ENCODE results near the gene COL21A1. TPM values are rescaled to one million over a fixed set of nuclear protein-coding genes. Genes with fewer than 3 reads are reported as not detected.
A peak's percentile ranks its signal among the peaks of the same experiment; 100 is the strongest.

COL21A1 gene
- total and polyA plus RNA-seq, 2 donors (not counting 1 experiment from before 2014, with no cell fraction given): 6.9 to 28.2 TPM

DNA sequence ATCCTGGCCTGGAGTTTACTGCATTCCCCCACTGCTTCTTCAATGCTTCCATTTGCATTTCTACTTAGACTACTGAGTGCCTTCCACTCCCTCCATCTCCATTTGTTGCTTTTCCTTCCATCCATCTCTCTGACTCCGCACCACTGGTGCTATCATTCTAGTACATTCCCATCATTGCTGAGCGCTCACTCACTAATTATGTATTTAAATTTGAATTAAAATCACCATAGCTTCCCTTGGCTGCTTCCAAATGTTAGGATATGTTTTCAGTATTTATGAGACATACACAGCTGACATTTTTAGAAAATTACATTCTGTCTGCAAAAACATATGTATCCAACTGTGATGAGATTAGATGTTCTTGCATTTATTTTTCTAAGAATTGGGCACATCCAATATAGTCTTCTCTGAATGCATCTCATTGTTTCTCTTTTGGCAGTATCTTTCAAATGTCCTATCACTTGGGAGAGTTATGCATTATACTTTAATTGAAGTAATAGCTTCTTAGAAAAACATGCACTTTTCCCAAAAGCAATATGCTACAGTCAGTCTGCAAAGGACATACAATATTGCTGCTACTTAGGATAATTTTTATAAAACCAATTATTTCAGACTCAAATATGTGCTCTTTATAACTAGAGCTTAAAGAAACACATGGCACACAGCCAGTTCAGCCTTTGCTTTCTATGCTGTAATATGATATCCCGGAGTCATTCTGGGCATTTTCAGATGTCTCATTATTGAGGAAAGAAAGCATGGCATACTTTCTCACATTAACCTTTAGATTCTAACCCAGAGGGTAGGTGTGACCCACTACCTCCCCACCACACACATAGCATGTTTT lies 12.1 kb upstream of the COL21A1 start:
- no peaks in the 10 kb centered on the region for H3K79me2 ChIP-seq (ENCODE audit: control insufficient read depth, insufficient read depth, low read length)
- H3K27me3 ChIP-seq (ENCODE audit: control insufficient read depth, insufficient read depth, low read length): no peaks in the 10 kb centered on the region
- H3K9ac ChIP-seq (ENCODE audit: insufficient read depth, low read length): no peak overlapping the region
- no peak for TF ChIP-seq EZH2 (IDR thresholded peaks at IDR 0.05; ENCODE audit: low read length, missing control alignments)
- TF ChIP-seq, protein P1, sequence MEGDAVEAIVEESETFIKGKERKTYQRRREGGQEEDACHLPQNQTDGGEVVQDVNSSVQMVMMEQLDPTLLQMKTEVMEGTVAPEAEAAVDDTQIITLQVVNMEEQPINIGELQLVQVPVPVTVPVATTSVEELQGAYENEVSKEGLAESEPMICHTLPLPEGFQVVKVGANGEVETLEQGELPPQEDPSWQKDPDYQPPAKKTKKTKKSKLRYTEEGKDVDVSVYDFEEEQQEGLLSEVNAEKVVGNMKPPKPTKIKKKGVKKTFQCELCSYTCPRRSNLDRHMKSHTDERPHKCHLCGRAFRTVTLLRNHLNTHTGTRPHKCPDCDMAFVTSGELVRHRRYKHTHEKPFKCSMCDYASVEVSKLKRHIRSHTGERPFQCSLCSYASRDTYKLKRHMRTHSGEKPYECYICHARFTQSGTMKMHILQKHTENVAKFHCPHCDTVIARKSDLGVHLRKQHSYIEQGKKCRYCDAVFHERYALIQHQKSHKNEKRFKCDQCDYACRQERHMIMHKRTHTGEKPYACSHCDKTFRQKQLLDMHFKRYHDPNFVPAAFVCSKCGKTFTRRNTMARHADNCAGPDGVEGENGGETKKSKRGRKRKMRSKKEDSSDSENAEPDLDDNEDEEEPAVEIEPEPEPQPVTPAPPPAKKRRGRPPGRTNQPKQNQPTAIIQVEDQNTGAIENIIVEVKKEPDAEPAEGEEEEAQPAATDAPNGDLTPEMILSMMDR (conservative IDR thresholded peaks at IDR 0.05 in 1 of 2, IDR thresholded peaks at IDR 0.05 in 1 of 2; ENCODE audit: low read depth in 1 of 2, low read length in 2 of 2): no peak
- H3K4me2 ChIP-seq (ENCODE audit: extremely low read depth, insufficient read depth, low read length): no peak overlapping the region
- H2AFZ ChIP-seq (ENCODE audit: low read length): no peak overlapping the region
- H4K20me1 ChIP-seq (ENCODE audit: control insufficient read depth, extremely low read depth, insufficient read depth, low read length): no peaks in the 10 kb centered on the region
- no peak overlapping the region for H3K4me3 ChIP-seq (replicated peaks in 1 of 4; ENCODE audit: control extremely low read depth in 1 of 4, insufficient read depth in 1 of 4, low read depth in 3 of 4, low read length in 4 of 4)
- no peaks in the 10 kb centered on the region for H3K9me3 ChIP-seq (ENCODE audit: control insufficient read depth, insufficient read depth, low read depth, low read length)
- H3K27ac ChIP-seq (ENCODE audit: insufficient read depth, low read length): no peak overlapping the region
- no peaks in the 10 kb centered on the region for H3K4me1 ChIP-seq (ENCODE audit: control insufficient read depth, extremely low read depth, insufficient read depth, low read length)
- peak; percentile 49 to 86 for DNase-seq (ENCODE audit: low read depth in 2 of 2)
- H3K36me3 ChIP-seq (ENCODE audit: control insufficient read depth, insufficient read depth, low read length): no peaks in the 10 kb centered on the region

DNA sequence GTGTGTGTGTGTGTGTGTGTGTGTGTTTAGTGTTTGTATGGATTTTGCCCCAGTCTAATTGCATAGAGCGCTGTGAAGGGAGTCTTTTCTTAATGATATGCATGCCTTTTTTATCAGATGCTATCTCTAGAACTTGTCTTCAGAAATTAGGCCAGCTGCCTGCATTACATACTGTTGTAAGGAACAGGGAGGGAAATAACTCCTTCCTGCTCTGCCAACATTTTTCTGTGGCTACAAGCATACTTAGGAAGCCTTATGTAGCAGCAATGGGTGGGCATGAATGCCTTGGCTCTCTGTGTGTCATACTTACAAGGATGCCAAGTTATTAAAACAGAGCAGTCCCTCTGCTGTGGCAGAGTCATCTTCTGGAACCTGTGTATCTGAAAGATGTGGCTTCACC lies 8.0 kb upstream of the COL21A1 start:
- Histone ChIP-seq H3K9me3 (ENCODE audit: control insufficient read depth, insufficient read depth, low read depth, low read length) (no peaks in the 10 kb centered on the region), H3K4me1 (ENCODE audit: control insufficient read depth, extremely low read depth, insufficient read depth, low read length) (no peaks in the 10 kb centered on the region), H3K36me3 (ENCODE audit: control insufficient read depth, insufficient read depth, low read length) (no peaks in the 10 kb centered on the region), H3K9ac (ENCODE audit: insufficient read depth, low read length) (no peak overlapping the region), H2AFZ (ENCODE audit: low read length) (no peak overlapping the region), H3K79me2 (ENCODE audit: control insufficient read depth, insufficient read depth, low read length) (no peaks in the 10 kb centered on the region), H3K4me3 (replicated peaks in 1 of 4; ENCODE audit: control extremely low read depth in 1 of 4, insufficient read depth in 1 of 4, low read depth in 3 of 4, low read length in 4 of 4) (no peak overlapping the region), H3K27ac (ENCODE audit: insufficient read depth, low read length) (no peak overlapping the region), H3K4me2 (ENCODE audit: extremely low read depth, insufficient read depth, low read length) (no peak overlapping the region), H4K20me1 (ENCODE audit: control insufficient read depth, extremely low read depth, insufficient read depth, low read length) (no peaks in the 10 kb centered on the region), H3K27me3 (ENCODE audit: control insufficient read depth, insufficient read depth, low read length) (no peaks in the 10 kb centered on the region)
- peak in 1 of 2 donors; percentile 68 for DNase-seq (ENCODE audit: low read depth in 2 of 2)
- TF ChIP-seq, protein P1 (conservative IDR thresholded peaks at IDR 0.05 in 1 of 2, IDR thresholded peaks at IDR 0.05 in 1 of 2; ENCODE audit: low read depth in 1 of 2, low read length in 2 of 2): no peak
- TF ChIP-seq EZH2 (IDR thresholded peaks at IDR 0.05; ENCODE audit: low read length, missing control alignments): no peak

DNA sequence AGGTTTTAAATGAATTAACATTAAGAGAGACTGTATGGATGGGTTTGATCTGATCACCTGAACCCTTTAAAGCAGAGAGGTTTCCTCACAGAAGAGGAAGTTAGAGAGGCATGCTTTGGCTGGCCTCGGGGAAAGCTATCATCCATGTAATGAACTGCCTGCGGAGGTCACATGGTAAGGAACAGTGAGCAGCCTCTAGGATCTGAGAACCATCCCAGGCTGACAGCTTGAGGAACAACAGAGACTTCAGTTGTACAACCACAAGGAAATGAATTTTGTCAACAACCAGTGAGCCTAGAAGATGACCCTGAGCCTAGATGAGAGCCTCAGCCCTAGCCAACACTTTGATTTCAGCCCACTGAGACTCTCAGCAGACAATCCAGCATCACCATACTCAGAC lies 2.9 kb upstream of the COL21A1 start:
- Histone ChIP-seq H3K27ac (ENCODE audit: insufficient read depth, low read length) (no peak overlapping the region), H4K20me1 (ENCODE audit: control insufficient read depth, extremely low read depth, insufficient read depth, low read length) (no peaks in the 10 kb centered on the region), H3K36me3 (ENCODE audit: control insufficient read depth, insufficient read depth, low read length) (no peaks in the 10 kb centered on the region), H3K27me3 (ENCODE audit: control insufficient read depth, insufficient read depth, low read length) (peaks cover 4% of the 10 kb centered on the region), H3K9ac (ENCODE audit: insufficient read depth, low read length) (no peak overlapping the region), H3K9me3 (ENCODE audit: control insufficient read depth, insufficient read depth, low read depth, low read length) (no peaks in the 10 kb centered on the region), H2AFZ (ENCODE audit: low read length) (no peak overlapping the region), H3K79me2 (ENCODE audit: control insufficient read depth, insufficient read depth, low read length) (no peaks in the 10 kb centered on the region), H3K4me3 (replicated peaks in 1 of 4; ENCODE audit: control extremely low read depth in 1 of 4, insufficient read depth in 1 of 4, low read depth in 3 of 4, low read length in 4 of 4) (no peak overlapping the region), H3K4me2 (ENCODE audit: extremely low read depth, insufficient read depth, low read length) (no peak overlapping the region), H3K4me1 (ENCODE audit: control insufficient read depth, extremely low read depth, insufficient read depth, low read length) (no peaks in the 10 kb centered on the region)
- TF ChIP-seq, protein P1 (conservative IDR thresholded peaks at IDR 0.05 in 1 of 2, IDR thresholded peaks at IDR 0.05 in 1 of 2; ENCODE audit: low read depth in 1 of 2, low read length in 2 of 2): no peak
- TF ChIP-seq EZH2 (IDR thresholded peaks at IDR 0.05; ENCODE audit: low read length, missing control alignments): no peak
- no peak for DNase-seq (ENCODE audit: low read depth in 2 of 2)

All from fibroblast of lung (primary cell).